Hepatocyte (in vitro differentiated cells): ENCODE results near the gene CBS.
"Not testable (repeated sequence)": the region's sequence is repeated elsewhere in the genome, so short reads cannot be mapped to it uniquely, and the experiment has no call there.

ENCODE experiments used
- CTCF ChIP-seq: fragments of 200-600 bp; sonication (generic); IDR thresholded peaks from 2 replicates; pipeline ENCODE4 v1.5.1; 2016; ENCODE audit warnings: antibody characterized with exemption, mild to moderate bottlenecking; ENCODE audit not compliant: poor library complexity
- EZH2 ChIP-seq: fragments of 200-600 bp; sonication (generic); IDR thresholded peaks from 2 replicates; pipeline ENCODE4 v1.6.1; 2016; ENCODE audit warnings: antibody characterized with exemption, mild to moderate bottlenecking, borderline replicate concordance

GRCh38 chr21:43037918-43038658, 37.5 kb downstream of the CBS start:
- not testable (repeated sequence) for TF ChIP-seq CTCF, EZH2
